Activated CD4-positive, CD25-positive, alpha-beta regulatory T cell (primary cell): ENCODE results near the gene CADM4.
"Not testable (repeated sequence)": the region's sequence is repeated elsewhere in the genome, so short reads cannot be mapped to it uniquely, and the experiment has no call there.

ENCODE experiments used
- DNase-seq, 4 experiments: peaks; one replicate each; lab custom pipeline; 2025; lab: John Stamatoyannopoulos, UW

Gene CADM4

GRCh38 chr19:43606569-43607229, 33.0 kb downstream of the CADM4 start:
- no peak for DNase-seq

GRCh38 chr19:43605875-43606568, 33.6 kb downstream of the CADM4 start:
- no peak for DNase-seq

- not testable (repeated sequence) for DNase-seq
Observed at GRCh38 chr19:43600326-43600725, 39.3 kb downstream of the CADM4 start.

GRCh38 chr19:43599635-43600295, 39.9 kb downstream of the CADM4 start:
- no peak for DNase-seq

- no peak for DNase-seq
Observed at GRCh38 chr19:43598445-43599240, 41.0 kb downstream of the CADM4 start.

GRCh38 chr19:43597876-43598275, 41.8 kb downstream of the CADM4 start:
- DNase-seq = no peak

- no peak for DNase-seq
Observed at GRCh38 chr19:43596842-43597461, 42.7 kb downstream of the CADM4 start.

- DNase-seq = peak; percentile 99 to 100 (median 99)
Observed at GRCh38 chr19:43595999-43596841, 43.4 kb downstream of the CADM4 start, which contains the start of the genes IRGQ and ZNF576. TSS of gene IRGQ (minus strand) at chr19:43596134. CDS start at chr19:43595338, 796 bp downstream. TSS of gene ZNF576 (plus strand) at chr19:43596595. CDS start at chr19:43597109, 514 bp downstream.

- DNase-seq = no peak
Observed at GRCh38 chr19:43595605-43595998, 44.0 kb downstream of the CADM4 start.

GRCh38 chr19:43594710-43595604, 44.7 kb downstream of the CADM4 start:
- peak; percentile 27 to 53 (median 44) for DNase-seq

GRCh38 chr19:43594081-43594697, 45.5 kb downstream of the CADM4 start:
- no peak for DNase-seq

GRCh38 chr19:43592800-43593350, 46.8 kb downstream of the CADM4 start:
- DNase-seq = no peak

GRCh38 chr19:43591904-43592772, 47.5 kb downstream of the CADM4 start:
- DNase-seq = no peak

- no peak for DNase-seq
Observed at GRCh38 chr19:43589678-43590077, 50.0 kb downstream of the CADM4 start.

GRCh38 chr19:43589277-43589676, 50.4 kb downstream of the CADM4 start:
- no peak for DNase-seq

GRCh38 chr19:43587029-43587428, 52.6 kb downstream of the CADM4 start:
- not testable (repeated sequence) for DNase-seq

GRCh38 chr19:43586346-43586745, 53.3 kb downstream of the CADM4 start:
- no peak for DNase-seq

- DNase-seq = no peak
Observed at GRCh38 chr19:43584484-43584883, 55.2 kb downstream of the CADM4 start.
